ENCODE measurements around the gene RPL4. TPM values are rescaled to one million over a fixed set of nuclear protein-coding genes. Genes with fewer than 3 reads are reported as not detected.

RPL4 gene
- total and polyA plus RNA-seq, 9 of the 15 experiments (the other 6 are each of a cell fraction or from before 2014, with no cell fraction given) = 2,055 to 7,760 (median 5,069) TPM

- TF ChIP-seq THRA (IDR thresholded peaks at IDR 0.05) (no peak), ZNF584 (CRISPR knock-in tag; IDR thresholded peaks at IDR 0.05; ENCODE audit: low read depth) (peak; percentile 56; the same call in 1 of the 2 replicates), ZNF830 (CRISPR knock-in tag; IDR thresholded peaks at IDR 0.05) (0 out of 2 replicates have a peak, but pooled peaks have one; percentile 15), ZNF316 (IDR thresholded peaks at IDR 0.05) (no peak; the same call in 1 of the 2 replicates), TEAD1 (CRISPR knock-in tag; IDR thresholded peaks at IDR 0.05) (no peak), ZNF175 (CRISPR knock-in tag; IDR thresholded peaks at IDR 0.05; ENCODE audit: low read depth) (peak; percentile 40; the same call in 1 of the 2 replicates), ARID3B (CRISPR knock-in tag; IDR thresholded peaks at IDR 0.05; ENCODE audit: borderline replicate concordance) (0 out of 2 replicates have a peak, but pooled peaks have one; percentile 9), SIX5 (IDR thresholded peaks at IDR 0.05; ENCODE audit: borderline replicate concordance in 1 of 2, insufficient read depth in 1 of 2, low read depth in 1 of 2, low read length in 2 of 2) (no peak), ELK1 (CRISPR knock-in tag; IDR thresholded peaks at IDR 0.05) (no peak), RFX1 (IDR thresholded peaks at IDR 0.05) (no peak), ZNF133 (CRISPR knock-in tag; IDR thresholded peaks at IDR 0.05) (no peak), CEBPZ (IDR thresholded peaks at IDR 0.05; ENCODE audit: borderline replicate concordance, low read depth, low read length) (no peak), PRMT5 (CRISPR knock-in tag; IDR thresholded peaks at IDR 0.05) (no peak), ZFP36 (IDR thresholded peaks at IDR 0.05; ENCODE audit: low read depth, low read length, partially characterized antibody) (no peak), U2AF1 (optimal IDR thresholded peaks at IDR 0.05; ENCODE audit: low read depth, low read length) (no peak)
Observed at GRCh38 chr15:66504563-66505429, at the start of gene RPL4, which contains the start of gene ZWILCH (continued).
